ENCODE data around the gene ELL2.

DNA sequence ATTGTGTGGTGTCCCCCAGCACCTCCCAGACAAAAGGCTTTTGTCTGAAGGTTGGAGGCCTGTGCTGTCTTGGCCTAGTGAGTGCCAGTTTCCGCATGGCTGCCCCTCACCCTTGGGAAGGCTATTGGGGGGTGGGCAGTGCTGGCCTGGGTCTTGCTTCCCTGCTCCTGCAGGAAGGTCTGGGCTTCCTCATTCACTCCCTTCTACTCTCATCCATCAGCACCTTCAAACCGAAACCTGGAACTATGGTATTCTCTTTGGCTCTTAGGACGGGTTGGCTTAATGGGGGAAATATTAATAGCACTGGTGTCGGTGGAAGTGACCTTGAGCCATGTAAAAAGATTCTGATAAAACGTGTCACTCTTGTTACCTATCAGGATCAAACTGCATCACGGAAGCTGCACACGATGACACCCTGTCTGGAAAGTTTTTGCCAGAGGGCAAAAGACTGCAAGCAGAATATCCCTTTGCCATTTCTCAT lies 105.1 kb downstream of the ELL2 start:
- TF ChIP-seq, protein P1, sequence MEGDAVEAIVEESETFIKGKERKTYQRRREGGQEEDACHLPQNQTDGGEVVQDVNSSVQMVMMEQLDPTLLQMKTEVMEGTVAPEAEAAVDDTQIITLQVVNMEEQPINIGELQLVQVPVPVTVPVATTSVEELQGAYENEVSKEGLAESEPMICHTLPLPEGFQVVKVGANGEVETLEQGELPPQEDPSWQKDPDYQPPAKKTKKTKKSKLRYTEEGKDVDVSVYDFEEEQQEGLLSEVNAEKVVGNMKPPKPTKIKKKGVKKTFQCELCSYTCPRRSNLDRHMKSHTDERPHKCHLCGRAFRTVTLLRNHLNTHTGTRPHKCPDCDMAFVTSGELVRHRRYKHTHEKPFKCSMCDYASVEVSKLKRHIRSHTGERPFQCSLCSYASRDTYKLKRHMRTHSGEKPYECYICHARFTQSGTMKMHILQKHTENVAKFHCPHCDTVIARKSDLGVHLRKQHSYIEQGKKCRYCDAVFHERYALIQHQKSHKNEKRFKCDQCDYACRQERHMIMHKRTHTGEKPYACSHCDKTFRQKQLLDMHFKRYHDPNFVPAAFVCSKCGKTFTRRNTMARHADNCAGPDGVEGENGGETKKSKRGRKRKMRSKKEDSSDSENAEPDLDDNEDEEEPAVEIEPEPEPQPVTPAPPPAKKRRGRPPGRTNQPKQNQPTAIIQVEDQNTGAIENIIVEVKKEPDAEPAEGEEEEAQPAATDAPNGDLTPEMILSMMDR (IDR thresholded peaks at IDR 0.05; ENCODE audit: low read depth, low read length), result no peak
- TF ChIP-seq, protein P2, sequence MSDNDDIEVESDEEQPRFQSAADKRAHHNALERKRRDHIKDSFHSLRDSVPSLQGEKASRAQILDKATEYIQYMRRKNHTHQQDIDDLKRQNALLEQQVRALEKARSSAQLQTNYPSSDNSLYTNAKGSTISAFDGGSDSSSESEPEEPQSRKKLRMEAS (IDR thresholded peaks at IDR 0.05; ENCODE audit: low read depth, low read length), result no peak
- no peak for TF ChIP-seq POLR2A (IDR thresholded peaks at IDR 0.05; ENCODE audit: extremely low read depth, insufficient read length)

Data from NB4 (cell line).